ENCODE measurements around the gene ENOX1. TPM values are rescaled to one million over a fixed set of nuclear protein-coding genes. Genes with fewer than 3 reads are reported as not detected.

Gene ENOX1
- total RNA-seq, 2 experiments from 2014 or later = 0.09 TPM

GRCh38 chr13:43475140-43475539 lies 311.6 kb downstream of the ENOX1 start:
- Mint-ChIP-seq H3K9me3 (no peaks in the 10 kb centered on the region), H3K4me1 (ENCODE audit: low read depth) (no peaks in the 10 kb centered on the region), H3K27me3 (peaks cover 7% of the 10 kb centered on the region), H3K36me3 (ENCODE audit: low read depth) (no peaks in the 10 kb centered on the region), H3K27ac (no peak overlapping the region), H3K4me3 (no peak overlapping the region)
- intact Hi-C loops (cut with micrococcal nuclease) = no loop called here
- POLR2A ChIA-PET = no interaction called here
- ATAC-seq (no peak), DNase-seq (no peak)
- CTCF ChIA-PET = no interaction called here
- TF ChIP-seq CTCF (IDR thresholded peaks at IDR 0.05) = no peak

- intact Hi-C loops (cut with micrococcal nuclease) = no loop called here
- peaks cover 9% of the 10 kb centered on the region for H3K27me3 Mint-ChIP-seq
- TF ChIP-seq CTCF (IDR thresholded peaks at IDR 0.05) = no peak
- no peaks in the 10 kb centered on the region for H3K9me3 Mint-ChIP-seq
- CTCF ChIA-PET = no interaction called here
- H3K27ac Mint-ChIP-seq = no peak overlapping the region
- H3K36me3 Mint-ChIP-seq (ENCODE audit: low read depth) = no peaks in the 10 kb centered on the region
- ATAC-seq (no peak), DNase-seq (no peak)
- no peaks in the 10 kb centered on the region for H3K4me1 Mint-ChIP-seq (ENCODE audit: low read depth)
- POLR2A ChIA-PET = no interaction called here
- H3K4me3 Mint-ChIP-seq = no peak overlapping the region
Measured at GRCh38 chr13:43473437-43473836, 313.3 kb downstream of the ENOX1 start.

GRCh38 chr13:43472980-43473379 lies 313.8 kb downstream of the ENOX1 start:
- no peak for TF ChIP-seq CTCF (IDR thresholded peaks at IDR 0.05)
- Mint-ChIP-seq H3K27ac (no peak overlapping the region), H3K4me1 (ENCODE audit: low read depth) (no peaks in the 10 kb centered on the region), H3K9me3 (no peaks in the 10 kb centered on the region), H3K27me3 (peaks cover 9% of the 10 kb centered on the region), H3K4me3 (no peak overlapping the region), H3K36me3 (ENCODE audit: low read depth) (no peaks in the 10 kb centered on the region)
- CTCF ChIA-PET = no interaction called here
- no peak for ATAC-seq
- intact Hi-C loops (cut with micrococcal nuclease) = no loop called here
- POLR2A ChIA-PET = no interaction called here
- DNase-seq = no peak

GRCh38 chr13:43472339-43472738 lies 314.4 kb downstream of the ENOX1 start:
- ChIA-PET POLR2A (no interaction called here), CTCF (no interaction called here)
- Mint-ChIP-seq H3K9me3 (no peaks in the 10 kb centered on the region), H3K36me3 (ENCODE audit: low read depth) (no peaks in the 10 kb centered on the region), H3K4me1 (ENCODE audit: low read depth) (no peaks in the 10 kb centered on the region), H3K27ac (no peak overlapping the region), H3K4me3 (no peak overlapping the region), H3K27me3 (peaks cover 9% of the 10 kb centered on the region)
- TF ChIP-seq CTCF (IDR thresholded peaks at IDR 0.05) = no peak
- ATAC-seq (no peak), DNase-seq (no peak)
- intact Hi-C loops (cut with micrococcal nuclease) = no loop called here

- Mint-ChIP-seq H3K4me1 (ENCODE audit: low read depth) (no peaks in the 10 kb centered on the region), H3K4me3 (no peak overlapping the region), H3K9me3 (no peaks in the 10 kb centered on the region), H3K27me3 (peaks cover 13% of the 10 kb centered on the region), H3K27ac (no peak overlapping the region), H3K36me3 (ENCODE audit: low read depth) (no peaks in the 10 kb centered on the region)
- CTCF ChIA-PET = no interaction called here
- DNase-seq (no peak), ATAC-seq (no peak)
- POLR2A ChIA-PET = no interaction called here
- TF ChIP-seq CTCF (IDR thresholded peaks at IDR 0.05) = no peak
- intact Hi-C loops (cut with micrococcal nuclease) = no loop called here
Measured at GRCh38 chr13:43470610-43471009, 316.2 kb downstream of the ENOX1 start.
